Osteoblast (primary cell): ENCODE data around the gene EVA1A. TPM values are rescaled to one million over a fixed set of nuclear protein-coding genes. Genes with fewer than 3 reads are reported as not detected.
A peak's percentile ranks its signal among the peaks of the same experiment; 100 is the strongest.

Experiments
- DNase-seq: peaks from one replicate; pipeline ENCODE4 v3.0.0; 2011; ENCODE audit warnings: low spot score, mixed read lengths; ENCODE audit not compliant: insufficient read length; ENCODE audit errors: missing footprints
- H2AFZ ChIP-seq: 2 replicates; pipeline ENCODE4 v1.6.0; 2011; ENCODE audit warnings: mild to moderate bottlenecking, low read length
- H3K27ac ChIP-seq: 2 replicates; pipeline ENCODE4 v1.5.1; 2011; ENCODE audit warnings: mild to moderate bottlenecking, low read depth, low read length, moderate library complexity
- H3K27me3 ChIP-seq: 2 replicates; pipeline ENCODE4 v1.6.0; 2012; ENCODE audit warnings: mild to moderate bottlenecking, control low read depth, inconsistent platforms, low read length, moderate library complexity; ENCODE audit not compliant: insufficient read depth
- H3K36me3 ChIP-seq: 2 replicates; pipeline ENCODE4 v1.5.1; 2011; ENCODE audit warnings: mild to moderate bottlenecking, low read length, control low read depth, moderate library complexity; ENCODE audit not compliant: insufficient read depth
- H3K4me1 ChIP-seq: 2 replicates; pipeline ENCODE4 v1.5.1; 2011; ENCODE audit warnings: mild to moderate bottlenecking, low read length, control low read depth, moderate library complexity; ENCODE audit not compliant: insufficient read depth
- H3K4me2 ChIP-seq: 2 replicates; pipeline ENCODE4 v1.6.0; 2011; ENCODE audit warnings: mild to moderate bottlenecking, low read length; ENCODE audit not compliant: insufficient read depth
- H3K4me3 ChIP-seq: fragments of 200-600 bp; sonication (generic); 3 replicates; pipeline ENCODE4 v1.5.1; 2012; ENCODE audit warnings: mild to moderate bottlenecking, low read length, inconsistent platforms; ENCODE audit not compliant: insufficient read depth
- H3K79me2 ChIP-seq: 2 replicates; pipeline ENCODE4 v1.6.0; 2012; ENCODE audit warnings: mild to moderate bottlenecking, low read length, control low read depth, inconsistent platforms; ENCODE audit not compliant: insufficient read depth
- H3K9me3 ChIP-seq: 2 replicates; pipeline ENCODE4 v1.5.1; 2011; ENCODE audit warnings: low read depth, low read length, control low read depth
- H4K20me1 ChIP-seq: 2 replicates; pipeline ENCODE4 v1.6.0; 2012; ENCODE audit warnings: mild to moderate bottlenecking, low read length, control low read depth; ENCODE audit not compliant: insufficient read depth
- total RNA-seq: library from RNA; depleted of rRNA; stranded (reverse); fragments of >200 nt; gene quantifications from 2 replicates; pipeline ENCODE4 v1.2.3, GENCODE V29; 2012
- TF ChIP-seq, protein P1 (sequence below): IDR thresholded peaks from 2 replicates; pipeline ENCODE4 v1.5.1; 2011; ENCODE audit warnings: mild to moderate bottlenecking, low read depth, low read length, moderate library complexity; ENCODE audit errors: extremely low read depth

EVA1A gene
- total RNA-seq, 1 donor: 70.9 TPM

DNA sequence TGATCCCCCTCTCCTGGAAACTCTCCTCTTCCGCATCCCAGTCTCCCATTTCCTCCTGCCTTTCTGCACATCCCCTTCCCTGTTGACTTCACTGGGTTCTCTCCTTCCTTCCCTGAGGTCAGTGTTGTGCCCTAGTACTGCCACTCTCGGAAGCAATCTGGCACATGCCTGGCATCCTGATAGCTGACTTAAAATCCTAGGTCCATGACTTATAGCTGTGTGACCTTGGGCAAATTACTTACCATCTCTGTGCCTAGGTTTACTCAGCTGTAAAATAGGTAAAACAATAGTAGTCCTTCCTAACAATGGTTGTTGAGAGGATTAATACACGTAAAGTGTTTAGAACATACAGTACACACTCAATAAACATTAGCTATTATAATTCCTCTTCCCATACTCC is 9.3 kb downstream of the EVA1A start:
- no peak overlapping the region for H2AFZ ChIP-seq
- H3K27ac ChIP-seq: no peak overlapping the region
- peaks cover 33% of the 10 kb centered on the region for H3K36me3 ChIP-seq
- DNase-seq: no peak
- no peak overlapping the region for H3K4me2 ChIP-seq
- H3K4me3 ChIP-seq: no peak overlapping the region
- H4K20me1 ChIP-seq: peaks cover 56% of the 10 kb centered on the region
- H3K9me3 ChIP-seq: no peaks in the 10 kb centered on the region
- H3K4me1 ChIP-seq: peaks cover 39% of the 10 kb centered on the region
- H3K27me3 ChIP-seq: no peaks in the 10 kb centered on the region
- TF ChIP-seq, protein P1, sequence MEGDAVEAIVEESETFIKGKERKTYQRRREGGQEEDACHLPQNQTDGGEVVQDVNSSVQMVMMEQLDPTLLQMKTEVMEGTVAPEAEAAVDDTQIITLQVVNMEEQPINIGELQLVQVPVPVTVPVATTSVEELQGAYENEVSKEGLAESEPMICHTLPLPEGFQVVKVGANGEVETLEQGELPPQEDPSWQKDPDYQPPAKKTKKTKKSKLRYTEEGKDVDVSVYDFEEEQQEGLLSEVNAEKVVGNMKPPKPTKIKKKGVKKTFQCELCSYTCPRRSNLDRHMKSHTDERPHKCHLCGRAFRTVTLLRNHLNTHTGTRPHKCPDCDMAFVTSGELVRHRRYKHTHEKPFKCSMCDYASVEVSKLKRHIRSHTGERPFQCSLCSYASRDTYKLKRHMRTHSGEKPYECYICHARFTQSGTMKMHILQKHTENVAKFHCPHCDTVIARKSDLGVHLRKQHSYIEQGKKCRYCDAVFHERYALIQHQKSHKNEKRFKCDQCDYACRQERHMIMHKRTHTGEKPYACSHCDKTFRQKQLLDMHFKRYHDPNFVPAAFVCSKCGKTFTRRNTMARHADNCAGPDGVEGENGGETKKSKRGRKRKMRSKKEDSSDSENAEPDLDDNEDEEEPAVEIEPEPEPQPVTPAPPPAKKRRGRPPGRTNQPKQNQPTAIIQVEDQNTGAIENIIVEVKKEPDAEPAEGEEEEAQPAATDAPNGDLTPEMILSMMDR: no peak
- H3K79me2 ChIP-seq: peaks cover 98% of the 10 kb centered on the region

DNA sequence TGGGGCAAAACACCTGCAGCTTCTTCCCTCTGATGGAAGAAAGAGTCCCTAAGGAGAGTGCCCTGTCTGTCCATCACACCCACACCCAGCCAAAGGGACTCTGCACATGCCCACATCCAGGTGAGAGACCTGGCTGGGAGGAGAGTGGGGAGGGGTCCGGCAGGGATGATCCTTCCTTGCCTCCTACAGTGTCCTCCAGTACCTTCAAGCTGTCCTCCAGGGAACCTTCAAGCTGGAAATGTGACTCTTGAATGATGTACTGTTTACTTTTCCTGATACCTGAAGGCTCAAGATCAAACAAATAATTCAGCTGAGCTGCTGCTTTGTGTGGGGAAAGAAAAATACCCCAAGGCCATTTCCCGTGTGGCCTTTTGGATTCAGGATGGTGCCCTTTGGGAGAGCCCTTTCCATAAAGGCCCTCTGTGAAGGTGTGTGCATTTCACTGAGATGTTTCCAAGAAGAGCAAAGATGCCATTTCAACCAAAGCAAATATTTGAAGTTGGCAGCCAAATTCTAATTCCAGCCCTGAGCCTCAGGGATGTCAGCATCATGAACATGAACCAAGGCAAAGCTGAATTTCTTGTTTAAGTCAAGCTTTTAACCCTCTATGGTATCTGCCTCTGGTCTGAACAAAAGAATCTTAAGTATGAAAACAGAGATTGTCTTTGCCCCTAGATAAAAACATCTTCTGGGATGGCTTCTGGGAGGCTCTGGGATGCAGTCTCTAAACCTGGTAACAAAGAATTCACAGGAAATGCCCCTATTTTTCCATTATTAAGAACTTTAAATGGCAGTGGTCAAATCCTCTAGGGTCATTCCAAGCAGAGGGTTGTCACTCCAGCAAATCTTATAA is 11.1 kb downstream of the EVA1A start:
- peaks cover 98% of the 10 kb centered on the region for H3K79me2 ChIP-seq
- no peak overlapping the region for H3K27ac ChIP-seq
- peaks cover 33% of the 10 kb centered on the region for H3K36me3 ChIP-seq

DNA sequence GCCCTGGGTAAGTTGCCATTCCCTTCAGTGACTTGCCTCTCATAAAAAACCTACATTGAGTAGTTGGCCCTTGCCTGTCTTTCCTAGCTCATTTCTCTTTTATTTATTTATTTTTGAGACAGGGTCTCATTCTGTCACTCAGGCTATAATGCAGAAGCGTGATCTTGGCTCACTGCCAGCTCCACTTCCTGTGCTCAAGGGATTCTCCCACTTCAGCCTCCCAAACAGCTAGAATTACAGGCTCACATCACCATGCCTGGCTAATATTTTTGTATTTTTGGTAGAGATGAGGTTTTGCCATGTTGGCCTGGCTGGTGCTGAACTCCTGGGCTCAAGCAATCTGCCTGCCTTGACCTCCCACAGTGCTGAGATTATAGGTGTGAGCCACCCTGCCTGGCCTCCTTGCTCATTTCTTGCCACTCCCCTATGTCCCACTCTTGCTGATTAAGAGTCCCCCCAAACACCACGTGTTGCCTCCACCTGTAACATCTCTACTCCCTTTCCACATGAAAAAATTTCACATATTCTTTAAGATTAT is 12.6 kb downstream of the EVA1A start:
- peaks cover 26% of the 10 kb centered on the region for H3K4me1 ChIP-seq
- H4K20me1 ChIP-seq: peaks cover 32% of the 10 kb centered on the region
- H3K36me3 ChIP-seq: peaks cover 31% of the 10 kb centered on the region
- no peaks in the 10 kb centered on the region for H3K27me3 ChIP-seq
- H3K27ac ChIP-seq: peak overlapping the region; percentile 94
- H2AFZ ChIP-seq: no peak overlapping the region
- peak overlapping the region; percentile 70 for H3K4me2 ChIP-seq
- H3K9me3 ChIP-seq: no peaks in the 10 kb centered on the region
- H3K79me2 ChIP-seq: peaks cover 98% of the 10 kb centered on the region
- DNase-seq: no peak
- TF ChIP-seq, protein P1: no peak
- no peak overlapping the region for H3K4me3 ChIP-seq

More for the DNA sequence above, 11.1 kb downstream of the EVA1A start:
- peaks cover 26% of the 10 kb centered on the region for H3K4me1 ChIP-seq
- H3K4me3 ChIP-seq: no peak overlapping the region
- no peak overlapping the region for H2AFZ ChIP-seq
- H3K9me3 ChIP-seq: no peaks in the 10 kb centered on the region
- no peak for DNase-seq
- peaks cover 38% of the 10 kb centered on the region for H4K20me1 ChIP-seq
- H3K27me3 ChIP-seq: no peaks in the 10 kb centered on the region
- no peak overlapping the region for H3K4me2 ChIP-seq
- TF ChIP-seq, protein P1: no peak

DNA sequence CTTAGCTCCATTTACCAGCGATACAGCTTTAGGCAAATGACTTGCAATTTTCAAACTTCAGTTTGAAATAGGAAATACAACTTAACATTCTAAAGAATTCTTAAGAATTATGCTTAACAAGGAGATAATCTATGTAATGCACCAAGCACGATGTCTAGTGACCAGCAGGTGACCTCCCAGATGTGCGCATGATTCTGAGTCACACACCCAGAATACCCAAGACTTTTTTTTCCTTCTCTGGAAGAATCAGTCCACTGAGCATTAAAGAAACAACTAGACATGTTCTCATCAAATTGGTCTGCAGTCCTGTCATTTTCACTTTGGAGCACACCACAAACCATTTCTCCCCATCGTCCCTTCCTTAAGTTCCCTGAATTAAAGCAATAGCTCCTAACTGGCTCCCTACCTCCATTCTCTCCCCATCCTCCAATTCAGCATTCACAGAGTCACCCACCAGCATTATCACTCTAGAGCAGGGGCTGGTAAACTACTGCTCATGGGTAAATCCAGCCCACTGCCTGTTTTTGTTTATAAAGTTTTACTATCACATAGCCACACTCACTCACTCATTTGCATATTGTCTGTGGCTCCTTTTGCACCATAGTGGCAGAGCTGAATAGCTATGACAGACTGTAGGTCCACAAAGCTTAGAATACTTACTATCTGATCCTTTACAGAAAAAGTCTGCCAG is 13.2 kb downstream of the EVA1A start:
- DNase-seq: peak; percentile 83
- no peaks in the 10 kb centered on the region for H3K27me3 ChIP-seq
- H3K4me2 ChIP-seq: peak overlapping the region; percentile 70
- no peak overlapping the region for H2AFZ ChIP-seq
- H3K4me1 ChIP-seq: peaks cover 26% of the 10 kb centered on the region
- H4K20me1 ChIP-seq: peaks cover 26% of the 10 kb centered on the region
- no peak overlapping the region for H3K4me3 ChIP-seq
- no peaks in the 10 kb centered on the region for H3K9me3 ChIP-seq
- H3K27ac ChIP-seq: peak overlapping the region; percentile 94
- TF ChIP-seq, protein P1: no peak
- peaks cover 25% of the 10 kb centered on the region for H3K36me3 ChIP-seq
- H3K79me2 ChIP-seq: peaks cover 98% of the 10 kb centered on the region
